ENCODE measurements around the gene B4GALT3. TPM values are rescaled to one million over a fixed set of nuclear protein-coding genes. Genes with fewer than 3 reads are reported as not detected.

The B4GALT3 gene
- total RNA-seq, 1 experiment from 2014 or later = 59.2 TPM

- intact Hi-C loops (cut with micrococcal nuclease; ENCODE audit: unreplicated experiment) = no loop called here
- no peak overlapping the region for H3K27ac Mint-ChIP-seq (ENCODE audit: unreplicated experiment)
- no peak overlapping the region for H3K4me3 Mint-ChIP-seq (ENCODE audit: low read depth, unreplicated experiment)
- H3K4me1 Mint-ChIP-seq (ENCODE audit: low read depth, unreplicated experiment) = peaks cover 33% of the 10 kb centered on the region
- H3K27me3 Mint-ChIP-seq (ENCODE audit: unreplicated experiment) = peaks cover 42% of the 10 kb centered on the region
- no TSS peak for BruUV-seq (replicated peaks)
- no peaks in the 10 kb centered on the region for H3K36me3 Mint-ChIP-seq (ENCODE audit: insufficient read depth, unreplicated experiment)
- TF ChIP-seq CTCF (IDR thresholded peaks at IDR 0.05; ENCODE audit: unreplicated experiment) = no peak
- no peak for DNase-seq
- no peaks in the 10 kb centered on the region for H3K9me3 Mint-ChIP-seq (ENCODE audit: low read depth, unreplicated experiment)
- CTCF ChIA-PET = no interaction called here
These were observed 17.9 kb upstream of the B4GALT3 start for GRCh38 chr1:161195171-161195570.

- Mint-ChIP-seq H3K27me3 (ENCODE audit: unreplicated experiment) (peaks cover 34% of the 10 kb centered on the region), H3K4me1 (ENCODE audit: low read depth, unreplicated experiment) (peaks cover 18% of the 10 kb centered on the region), H3K9me3 (ENCODE audit: low read depth, unreplicated experiment) (no peaks in the 10 kb centered on the region), H3K4me3 (ENCODE audit: low read depth, unreplicated experiment) (no peak overlapping the region), H3K27ac (ENCODE audit: unreplicated experiment) (no peak overlapping the region), H3K36me3 (ENCODE audit: insufficient read depth, unreplicated experiment) (no peaks in the 10 kb centered on the region)
- CTCF ChIA-PET = interaction anchor here (0.6 to 1.6 kb wide), 3 partner anchors 32 to 188 kb away, joined by 4 to 8 read pairs (median 6); partner anchors contain the start of gene TOMM40L
- intact Hi-C loops (cut with micrococcal nuclease; ENCODE audit: unreplicated experiment) = loop anchor here (2.0 kb wide), 1 partner anchor 189 kb away; no protein-coding TSS in a partner anchor
- DNase-seq = peak; percentile 50
- TF ChIP-seq CTCF (IDR thresholded peaks at IDR 0.05; ENCODE audit: unreplicated experiment) = peak; percentile 22
- BruUV-seq (replicated peaks) = no TSS peak
These were observed 16.4 kb upstream of the B4GALT3 start for GRCh38 chr1:161193561-161194235.

GRCh38 chr1:161192476-161193465, 15.5 kb upstream of the B4GALT3 start:
- Mint-ChIP-seq H3K27me3 (ENCODE audit: unreplicated experiment) (peaks cover 25% of the 10 kb centered on the region), H3K36me3 (ENCODE audit: insufficient read depth, unreplicated experiment) (no peaks in the 10 kb centered on the region), H3K9me3 (ENCODE audit: low read depth, unreplicated experiment) (no peaks in the 10 kb centered on the region), H3K27ac (ENCODE audit: unreplicated experiment) (no peak overlapping the region), H3K4me1 (ENCODE audit: low read depth, unreplicated experiment) (peaks cover 13% of the 10 kb centered on the region), H3K4me3 (ENCODE audit: low read depth, unreplicated experiment) (no peak overlapping the region)
- no TSS peak for BruUV-seq (replicated peaks)
- intact Hi-C loops (cut with micrococcal nuclease; ENCODE audit: unreplicated experiment) = loop anchor here (2.0 kb wide), 1 partner anchor 190 kb away; no protein-coding TSS in a partner anchor
- peak; percentile 66 for DNase-seq
- CTCF ChIA-PET = interaction anchor here (1.1 to 1.6 kb wide), 2 partner anchors 33 to 189 kb away, joined by 3 to 8 read pairs; partner anchors contain the start of gene TOMM40L
- TF ChIP-seq CTCF (IDR thresholded peaks at IDR 0.05; ENCODE audit: unreplicated experiment) = peak; percentile 83

GRCh38 chr1:161191971-161192370, 14.7 kb upstream of the B4GALT3 start:
- Mint-ChIP-seq H3K27me3 (ENCODE audit: unreplicated experiment) (peaks cover 17% of the 10 kb centered on the region), H3K36me3 (ENCODE audit: insufficient read depth, unreplicated experiment) (no peaks in the 10 kb centered on the region), H3K4me3 (ENCODE audit: low read depth, unreplicated experiment) (no peak overlapping the region), H3K27ac (ENCODE audit: unreplicated experiment) (no peak overlapping the region), H3K9me3 (ENCODE audit: low read depth, unreplicated experiment) (no peaks in the 10 kb centered on the region), H3K4me1 (ENCODE audit: low read depth, unreplicated experiment) (peaks cover 13% of the 10 kb centered on the region)
- no TSS peak for BruUV-seq (replicated peaks)
- CTCF ChIA-PET = interaction anchor here (1.0 to 1.1 kb wide), 2 partner anchors 34 to 38 kb away, joined by 3 read pairs; partner anchors contain the start of genes TOMM40L and UFC1
- TF ChIP-seq CTCF (IDR thresholded peaks at IDR 0.05; ENCODE audit: unreplicated experiment) = no peak
- DNase-seq = no peak
- intact Hi-C loops (cut with micrococcal nuclease; ENCODE audit: unreplicated experiment) = loop anchor here (2.0 kb wide), 1 partner anchor 191 kb away; no protein-coding TSS in a partner anchor

All from Calu3 (cell line).